ENCODE data around the gene WASHC3. TPM values are rescaled to one million over a fixed set of nuclear protein-coding genes. Genes with fewer than 3 reads are reported as not detected.

The WASHC3 gene, protein sequence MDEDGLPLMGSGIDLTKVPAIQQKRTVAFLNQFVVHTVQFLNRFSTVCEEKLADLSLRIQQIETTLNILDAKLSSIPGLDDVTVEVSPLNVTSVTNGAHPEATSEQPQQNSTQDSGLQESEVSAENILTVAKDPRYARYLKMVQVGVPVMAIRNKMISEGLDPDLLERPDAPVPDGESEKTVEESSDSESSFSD
- total RNA-seq, result 65.0 and 66.7 TPM in 2 replicates

DNA sequence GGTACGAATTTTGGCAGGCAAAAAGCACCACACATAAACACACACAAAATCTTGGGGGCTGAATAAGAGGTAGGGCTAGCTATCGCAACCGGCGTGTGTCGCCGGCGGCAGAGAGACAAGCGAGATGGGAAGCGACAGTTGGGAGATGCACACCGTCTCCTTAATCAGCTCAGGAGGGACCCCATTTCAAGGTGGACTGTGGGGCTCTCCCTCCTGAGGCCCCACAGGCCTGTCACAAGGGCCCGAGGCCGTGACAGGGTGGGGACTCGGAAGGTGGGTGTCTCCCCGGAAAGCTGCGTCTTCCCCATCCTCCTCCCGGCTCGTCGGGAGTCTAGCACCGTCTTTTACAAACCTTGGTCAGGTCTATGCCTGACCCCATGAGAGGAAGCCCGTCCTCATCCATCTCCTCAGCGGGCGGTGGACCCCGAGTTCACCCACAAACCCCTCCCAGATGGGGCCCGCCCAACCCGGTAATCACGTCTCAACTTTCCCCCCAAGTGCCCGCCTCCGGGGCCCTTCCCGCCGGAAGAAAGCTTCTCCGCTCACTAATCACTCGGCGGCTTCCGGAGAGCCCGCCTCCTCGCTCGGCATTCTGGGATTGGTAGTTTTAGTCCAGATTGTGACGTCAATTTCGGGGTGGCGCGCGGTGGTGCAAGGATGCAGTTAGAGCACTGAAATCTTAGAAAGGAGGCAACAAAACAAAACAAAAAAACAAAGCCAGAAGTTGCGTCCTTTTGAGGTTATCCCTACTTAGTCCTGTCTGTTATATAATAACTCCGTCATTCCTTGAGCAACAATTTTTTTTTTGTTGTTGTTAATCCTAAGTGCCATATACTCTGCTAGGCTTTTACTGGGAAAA lies at the start of gene WASHC3:
Gene WASHC3, minus strand, starts transcription at position 432 of the 859 bp plus-strand sequence. Its CDS starts 29 bp downstream, at position 403.

Other genes starting within 250 kb of the WASHC3 start
- gene GNPTAB, start 231.0 kb downstream of the WASHC3 start, total RNA-seq, result 8.8 and 9.9 TPM in 2 replicates
- 4.9 and 12.2 TPM in 2 replicates for gene DRAM1, start 184.4 kb downstream of the WASHC3 start, total RNA-seq
- gene NUP37, start 58.1 kb upstream of the WASHC3 start, total RNA-seq, result 18.6 and 49.1 TPM in 2 replicates
- gene PARPBP, start 58.2 kb upstream of the WASHC3 start, total RNA-seq, result 1.8 and 5.0 TPM in 2 replicates
- not detected in 2 replicates for gene PMCH, start 135.8 kb upstream of the WASHC3 start, total RNA-seq